HepG2 (cell line): ENCODE results near the gene TRIM36. TPM values are rescaled to one million over a fixed set of nuclear protein-coding genes. Genes with fewer than 3 reads are reported as not detected.

Experiments
- ATAC-seq: fragments of 200-7000 bp; cut with Tn5 transposase; 3 replicates; pipeline ENCODE4 v1.9.1; 2020; ENCODE audit warnings: mild to moderate bottlenecking, moderate library complexity
- BruUV-seq: library from RNA; stranded (reverse); fragments of 400-500 nt; replicated peaks from 2 replicates; lab custom pipeline; 2021; lab: Mats Ljungman, UMichigan
- CTCF ChIA-PET: fragments of 300-600 bp; formaldehyde crosslinking; extraction: SDS; loops from one replicate; lab custom pipeline; 2021; ENCODE audit warnings: low total read pairs, inconsistent platforms, low intra/inter-chr PET ratio; lab: Yijun Ruan, JAX
- POLR2A ChIA-PET: fragments of 350-600 bp; sonication (Branson Sonifier 250); formaldehyde crosslinking; loops from one replicate; lab custom pipeline; 2020; ENCODE audit warnings: antibody characterized with exemption, inconsistent platforms; lab: Yijun Ruan, JAX
- DNase-seq: peaks from one replicate; pipeline ENCODE4 v3.0.0-alpha.2; 2015; ENCODE audit warnings: low spot score
- FAIRE-seq: peaks from 3 replicates; lab custom pipeline; 2011; peaks lifted over from hg19 to GRCh38; lab: Jason Lieb, UNC
- H2AFZ ChIP-seq: one replicate; pipeline ENCODE4 v1.6.1; 2011; ENCODE audit warnings: low read length, inconsistent platforms
- H3K27ac ChIP-seq: fragments of 300-600 bp; 3 replicates; pipeline ENCODE4 v1.8.0; 2011; ENCODE audit warnings: mixed run types, mild to moderate bottlenecking, mixed read lengths, low read length, inconsistent platforms; ENCODE audit not compliant: insufficient read depth; ENCODE audit errors: extremely low read length
- H3K27me3 ChIP-seq, 2 experiments: fragments of 200-600 bp in 1 of 2; 2 replicates in 1 of 2; 3 replicates in 1 of 2; pipeline versions ENCODE4 v1.6.0 to v1.8.0; 2011; ENCODE audit warnings: low read length in 2 of 2, mild to moderate bottlenecking in 2 of 2, moderate library complexity in 2 of 2, inconsistent platforms in 1 of 2; ENCODE audit not compliant: insufficient read depth in 2 of 2, control insufficient read depth in 1 of 2
- H3K36me3 ChIP-seq, 2 experiments: fragments of 200-600 bp in 1 of 2; replicated peaks in 1 of 2; 2 replicates in 1 of 2; 3 replicates in 1 of 2; pipeline versions ENCODE4 v1.5.1 to v1.8.0; 2011; ENCODE audit warnings: low read length in 2 of 2, inconsistent platforms in 1 of 2; ENCODE audit not compliant: insufficient read depth in 2 of 2, control insufficient read depth in 1 of 2
- H3K4me1 ChIP-seq: 2 replicates; pipeline ENCODE4 v1.5.1; 2012; ENCODE audit warnings: low read length, inconsistent platforms; ENCODE audit not compliant: insufficient read depth
- H3K4me2 ChIP-seq: 2 replicates; pipeline ENCODE4 v1.6.0; 2011; ENCODE audit warnings: low read depth, low read length, inconsistent platforms
- H3K4me3 ChIP-seq, 3 experiments: fragments of 200-600 bp in 1 of 3; sonication (generic), shearing (Covaris generic) in 1 of 3; replicated peaks in 1 of 3; 2 replicates each; pipeline ENCODE4 v1.5.1; 2011 to 2016; ENCODE audit warnings: low read length in 3 of 3, inconsistent platforms in 2 of 3, low read depth in 2 of 3, mild to moderate bottlenecking in 2 of 3, control low read depth in 1 of 3, mixed read lengths in 1 of 3; ENCODE audit not compliant: insufficient read depth in 1 of 3
- H3K79me2 ChIP-seq: one replicate; pipeline ENCODE4 v1.6.1; 2011; ENCODE audit warnings: low read length, inconsistent platforms; ENCODE audit not compliant: insufficient read depth
- H3K9ac ChIP-seq: 2 replicates; pipeline ENCODE4 v1.6.0; 2011; ENCODE audit warnings: mild to moderate bottlenecking, low read depth, low read length, inconsistent platforms; ENCODE audit not compliant: insufficient read depth
- H3K9me3 ChIP-seq: 2 replicates; pipeline ENCODE4 v1.5.1; 2012; ENCODE audit warnings: mild to moderate bottlenecking, low read length
- H4K20me1 ChIP-seq: 2 replicates; pipeline ENCODE4 v1.6.0; 2011; ENCODE audit warnings: inconsistent platforms, mild to moderate bottlenecking, low read length, moderate library complexity; ENCODE audit not compliant: insufficient read depth
- ESRRA ChIP-seq: sonication (generic); formaldehyde crosslinking; IDR thresholded peaks from 2 replicates; pipeline ENCODE4 v1.5.1; 2020; ENCODE audit warnings: mild to moderate bottlenecking, low read depth, missing genetic modification reagents
- FOXK2 ChIP-seq: fragments of 450-650 bp; IDR thresholded peaks from 2 replicates; pipeline ENCODE4 v1.6.1; 2016
- MYC ChIP-seq: sonication (generic); formaldehyde crosslinking; IDR thresholded peaks from 2 replicates; pipeline ENCODE4 v1.9.0; 2021; ENCODE audit warnings: missing genetic modification reagents, borderline replicate concordance
- PHF5A ChIP-seq: IDR thresholded peaks from one replicate; pipeline ENCODE4 v1.6.1; 2018; ENCODE audit warnings: low read depth, missing genetic modification reagents; ENCODE audit not compliant: unreplicated experiment
- TERF1 ChIP-seq: sonication (generic); formaldehyde crosslinking; IDR thresholded peaks from 2 replicates; pipeline ENCODE4 v1.8.0; 2022; ENCODE audit warnings: mild to moderate bottlenecking, missing genetic modification reagents, moderate library complexity
- WIZ ChIP-seq: sonication (generic); formaldehyde crosslinking; IDR thresholded peaks from 2 replicates; pipeline ENCODE4 v1.5.1; 2020; ENCODE audit warnings: mild to moderate bottlenecking, missing genetic modification reagents
- ZBTB42 ChIP-seq: sonication (generic); formaldehyde crosslinking; IDR thresholded peaks from 2 replicates; pipeline ENCODE4 v1.5.0; 2020; ENCODE audit warnings: mild to moderate bottlenecking, missing genetic modification reagents
- ZNF234 ChIP-seq: sonication (generic); formaldehyde crosslinking; conservative IDR thresholded peaks from 2 replicates; pipeline ENCODE4 v1.5.1; 2020; ENCODE audit warnings: mild to moderate bottlenecking, missing genetic modification reagents
- ZNF253 ChIP-seq: sonication (generic); formaldehyde crosslinking; IDR thresholded peaks from 2 replicates; pipeline ENCODE4 v1.8.0; 2022; ENCODE audit warnings: mild to moderate bottlenecking, missing genetic modification reagents, borderline replicate concordance
- ZNF317 ChIP-seq: sonication (generic); formaldehyde crosslinking; IDR thresholded peaks from 2 replicates; pipeline ENCODE4 v1.5.0; 2020; ENCODE audit warnings: mild to moderate bottlenecking, missing genetic modification reagents
- WGBS: methylation state at CpG from one replicate; pipeline ENCODE4 v1.1.6; 2017; ENCODE audit warnings: low lambda C conversion rate; 5-methylcytosine and 5-hydroxymethylcytosine counted together
- in situ Hi-C: cut with HindIII; loops from 2 replicates; pipeline ENCODE4 v1.10.0; 2017; ENCODE audit warnings: low pct_unique_long_range_greater_than_20kb; ENCODE audit not compliant: extremely low pct_ligation_motif_present
- intact Hi-C: fragments of 100-400 bp; cut with micrococcal nuclease; formaldehyde crosslinking; loops from one replicate; pipeline ENCODE4 v1.10.0; 2022; ENCODE audit not compliant: unreplicated experiment
- polyA plus RNA-seq, 8 experiments: library from polyadenylated mRNA; depleted of rRNA in 3 of 8; stranded (reverse) in 7 of 8; unstranded in 1 of 8; fragments of >200 nt; fragmentation: Illumina TruSeq in 4 of 8; extraction: Trizol in 4 of 8; gene quantifications; 2 replicates each; pipeline versions ENCODE4 v1.2.1 to v1.2.3, GENCODE V29; 2011 to 2016; ENCODE audit warnings: low read depth in 4 of 8, missing spikeins in 1 of 8, mixed read lengths in 1 of 8; ENCODE audit not compliant: insufficient read depth in 1 of 8
- total RNA-seq, 5 experiments: library from RNA; depleted of rRNA; stranded (reverse); fragments of >200 nt; fragmentation: Illumina TruSeq; extraction: Trizol; gene quantifications; 2 replicates each; pipeline ENCODE4 v1.2.3, GENCODE V29; 2016; ENCODE audit warnings: low read depth in 1 of 5
- TF ChIP-seq, protein P1 (sequence below): sonication (generic); formaldehyde crosslinking; IDR thresholded peaks from 2 replicates; pipeline ENCODE4 v1.4.0; 2020; ENCODE audit warnings: mild to moderate bottlenecking, missing genetic modification reagents, borderline replicate concordance

The TRIM36 gene
- total and polyA plus RNA-seq, 2 of the 13 experiments (the other 11 are each of a cell fraction or from before 2014, with no cell fraction given): 1.7 to 2.4 TPM

DNA sequence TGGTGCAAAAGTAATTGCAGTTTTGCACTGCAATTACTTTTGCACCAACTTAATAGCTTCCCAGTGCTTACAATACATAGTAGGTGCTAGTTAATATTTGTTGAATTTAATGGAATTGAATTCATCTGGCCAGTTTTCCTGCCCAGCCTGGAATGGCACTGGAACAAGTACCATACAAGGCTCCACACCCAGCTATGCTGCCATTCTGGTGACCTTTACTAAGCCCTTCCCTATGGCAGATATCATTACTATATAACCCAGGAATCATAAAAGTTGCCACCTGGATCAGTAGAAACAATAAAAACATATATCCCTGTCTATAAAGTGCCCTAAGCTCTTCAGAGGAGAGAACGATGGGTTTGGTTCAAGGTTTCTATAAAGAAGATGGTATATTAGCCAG, 22.4 kb upstream of the TRIM36 start (continued):
- TF ChIP-seq MYC (no peak), FOXK2 (no peak), ZBTB42 (no peak)
- TF ChIP-seq, all 625 proteins: peak for 0

DNA sequence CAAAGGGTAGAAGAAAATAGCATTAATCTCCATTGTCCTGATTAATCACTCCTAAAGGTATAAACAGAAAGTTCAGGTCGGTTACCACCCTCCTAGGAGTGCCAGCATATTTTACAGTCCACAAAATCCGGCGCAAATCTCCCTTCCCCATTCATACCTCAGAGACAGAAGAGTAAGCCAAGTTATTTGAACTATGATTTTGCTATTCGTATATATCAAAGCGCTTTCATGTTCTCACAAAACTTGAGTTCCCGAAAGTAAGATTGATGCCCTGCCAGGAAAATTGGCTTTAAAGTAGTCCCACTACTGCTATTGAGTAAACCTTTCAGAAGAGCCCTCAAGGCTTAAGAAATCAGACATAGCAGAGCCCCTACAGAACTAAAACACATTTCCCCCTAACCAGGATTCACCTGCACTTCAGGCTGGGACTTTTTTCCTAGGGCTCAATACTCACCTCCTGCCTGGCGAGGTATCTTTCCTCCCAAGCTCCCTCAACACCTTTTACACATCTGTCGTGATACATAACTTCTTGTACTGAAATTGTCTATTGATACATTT, 21.8 kb upstream of the TRIM36 start:
- WGBS: 27% methylated on average over 8 of the region's 8 CpGs
- in situ Hi-C loops: no loop called here
- ChIA-PET CTCF (no interaction called here), POLR2A (no interaction called here)
- no peaks in the 10 kb centered on the region for H4K20me1 ChIP-seq
- H3K4me1 ChIP-seq: peaks cover 16% of the 10 kb centered on the region
- no peaks in the 10 kb centered on the region for H3K27me3 ChIP-seq
- H3K4me3 ChIP-seq: no peak overlapping the region
- H3K27ac ChIP-seq: no peak overlapping the region
- ATAC-seq (no peak), DNase-seq (no peak), FAIRE-seq (no peak)
- H3K9me3 ChIP-seq: no peaks in the 10 kb centered on the region
- TF ChIP-seq TERF1 (CRISPR knock-in tag): no peak
- no peak for TF ChIP-seq ZNF317
- TF ChIP-seq, protein P1, sequence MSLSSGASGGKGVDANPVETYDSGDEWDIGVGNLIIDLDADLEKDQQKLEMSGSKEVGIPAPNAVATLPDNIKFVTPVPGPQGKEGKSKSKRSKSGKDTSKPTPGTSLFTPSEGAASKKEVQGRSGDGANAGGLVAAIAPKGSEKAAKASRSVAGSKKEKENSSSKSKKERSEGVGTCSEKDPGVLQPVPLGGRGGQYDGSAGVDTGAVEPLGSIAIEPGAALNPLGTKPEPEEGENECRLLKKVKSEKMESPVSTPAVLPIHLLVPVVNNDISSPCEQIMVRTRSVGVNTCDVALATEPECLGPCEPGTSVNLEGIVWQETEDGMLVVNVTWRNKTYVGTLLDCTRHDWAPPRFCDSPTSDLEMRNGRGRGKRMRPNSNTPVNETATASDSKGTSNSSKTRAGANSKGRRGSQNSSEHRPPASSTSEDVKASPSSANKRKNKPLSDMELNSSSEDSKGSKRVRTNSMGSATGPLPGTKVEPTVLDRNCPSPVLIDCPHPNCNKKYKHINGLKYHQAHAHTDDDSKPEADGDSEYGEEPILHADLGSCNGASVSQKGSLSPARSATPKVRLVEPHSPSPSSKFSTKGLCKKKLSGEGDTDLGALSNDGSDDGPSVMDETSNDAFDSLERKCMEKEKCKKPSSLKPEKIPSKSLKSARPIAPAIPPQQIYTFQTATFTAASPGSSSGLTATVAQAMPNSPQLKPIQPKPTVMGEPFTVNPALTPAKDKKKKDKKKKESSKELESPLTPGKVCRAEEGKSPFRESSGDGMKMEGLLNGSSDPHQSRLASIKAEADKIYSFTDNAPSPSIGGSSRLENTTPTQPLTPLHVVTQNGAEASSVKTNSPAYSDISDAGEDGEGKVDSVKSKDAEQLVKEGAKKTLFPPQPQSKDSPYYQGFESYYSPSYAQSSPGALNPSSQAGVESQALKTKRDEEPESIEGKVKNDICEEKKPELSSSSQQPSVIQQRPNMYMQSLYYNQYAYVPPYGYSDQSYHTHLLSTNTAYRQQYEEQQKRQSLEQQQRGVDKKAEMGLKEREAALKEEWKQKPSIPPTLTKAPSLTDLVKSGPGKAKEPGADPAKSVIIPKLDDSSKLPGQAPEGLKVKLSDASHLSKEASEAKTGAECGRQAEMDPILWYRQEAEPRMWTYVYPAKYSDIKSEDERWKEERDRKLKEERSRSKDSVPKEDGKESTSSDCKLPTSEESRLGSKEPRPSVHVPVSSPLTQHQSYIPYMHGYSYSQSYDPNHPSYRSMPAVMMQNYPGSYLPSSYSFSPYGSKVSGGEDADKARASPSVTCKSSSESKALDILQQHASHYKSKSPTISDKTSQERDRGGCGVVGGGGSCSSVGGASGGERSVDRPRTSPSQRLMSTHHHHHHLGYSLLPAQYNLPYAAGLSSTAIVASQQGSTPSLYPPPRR (CRISPR knock-in tag): no peak
- no peak for TF ChIP-seq ZNF253 (CRISPR knock-in tag)
- no peak for TF ChIP-seq PHF5A (CRISPR knock-in tag)
- no peak for TF ChIP-seq WIZ (CRISPR knock-in tag)
- TF ChIP-seq ZNF234 (CRISPR knock-in tag): no peak
- no peak for TF ChIP-seq ESRRA (CRISPR knock-in tag)
- H3K9ac ChIP-seq: no peak overlapping the region
- H3K4me2 ChIP-seq: no peak overlapping the region
- no peaks in the 10 kb centered on the region for H3K36me3 ChIP-seq
- no peak overlapping the region for H2AFZ ChIP-seq
- BruUV-seq: no TSS peak
- H3K79me2 ChIP-seq: no peaks in the 10 kb centered on the region
- intact Hi-C loops: no loop called here
